ENCODE results near the gene TNNT3.

GRCh38 chr11:1988174-1988573, 68.7 kb downstream of the TNNT3 start:
- no peak for TF ChIP-seq CTCF (IDR thresholded peaks at IDR 0.05)
- TF ChIP-seq POLR2A (IDR thresholded peaks at IDR 0.05), result no peak
- TF ChIP-seq POLR2AphosphoS5 (IDR thresholded peaks at IDR 0.05), result no peak
- no peak for TF ChIP-seq EP300 (IDR thresholded peaks at IDR 0.05; ENCODE audit: low read depth)
